Transverse colon (tissue), 4 donors: ENCODE measurements around the gene PCBD1. TPM values are rescaled to one million over a fixed set of nuclear protein-coding genes. Genes with fewer than 3 reads are reported as not detected.

ENCODE experiments used
- DNase-seq: peaks from one replicate; pipeline ENCODE4 v3.0.0-alpha.2; 2019
- H3K27ac ChIP-seq, 4 donors: fragments of 200-600 bp; sonication (generic); 2 replicates each; pipeline ENCODE4 v1.5.1; 2016 to 2018; ENCODE audit warnings: inconsistent platforms in 4 of 4
- H3K27me3 ChIP-seq: fragments of 200-600 bp; sonication (generic); 2 replicates; pipeline ENCODE4 v1.5.1; 2017; ENCODE audit warnings: inconsistent platforms
- H3K36me3 ChIP-seq, 4 donors: fragments of 200-600 bp; sonication (generic); 2 replicates each; pipeline ENCODE4 v1.5.1; 2017 to 2019; ENCODE audit warnings: inconsistent platforms in 4 of 4
- H3K4me1 ChIP-seq, 4 donors: fragments of 200-600 bp; sonication (generic); 2 replicates each; pipeline ENCODE4 v1.5.1; 2017 to 2020; ENCODE audit warnings: inconsistent platforms in 4 of 4
- H3K4me3 ChIP-seq, 4 donors: fragments of 200-600 bp; sonication (generic); 1 replicate in 1 of 4; 2 replicates in 3 of 4; pipeline versions ENCODE4 v1.5.1 to v1.6.1; 2017 to 2019; ENCODE audit warnings: inconsistent platforms in 4 of 4
- H3K9me3 ChIP-seq, 2 donors: fragments of 200-600 bp; sonication (generic); 2 replicates each; pipeline ENCODE4 v1.5.1; 2017 to 2019; ENCODE audit warnings: inconsistent platforms in 2 of 2
- CTCF ChIP-seq, 5 experiments: fragments of 200-600 bp in 3 of 5; fragments of 450-650 bp in 2 of 5; sonication (generic) in 3 of 5; IDR thresholded peaks; 1 replicate in 2 of 5; 2 replicates in 3 of 5; pipeline ENCODE4 v1.5.1; 2016 to 2017; ENCODE audit warnings: antibody characterized with exemption in 5 of 5, inconsistent platforms in 3 of 5, mild to moderate bottlenecking in 2 of 5, moderate library complexity in 1 of 5
- EP300 ChIP-seq: sonication (generic); formaldehyde crosslinking; IDR thresholded peaks from one replicate; pipeline ENCODE4 v1.6.1; 2017; ENCODE audit warnings: antibody characterized with exemption, low read depth
- POLR2A ChIP-seq: fragments of 450-650 bp; IDR thresholded peaks from one replicate; pipeline ENCODE4 v1.6.1; 2016; ENCODE audit warnings: antibody characterized with exemption, mild to moderate bottlenecking, moderate library complexity
- POLR2AphosphoS5 ChIP-seq, 3 donors: sonication (generic); formaldehyde crosslinking; IDR thresholded peaks; one replicate each; pipeline ENCODE4 v1.6.1; 2016; ENCODE audit warnings: antibody characterized with exemption in 3 of 3
- WGBS, 2 donors: methylation state at CpG; one replicate each; pipeline ENCODE4 v1.1.5; 2018; ENCODE audit warnings: low coverage in 1 of 2; 5-methylcytosine and 5-hydroxymethylcytosine counted together
- in situ Hi-C, 4 donors: fragments of 200-750 bp; cut with MboI; loops; one replicate each; pipeline versions ENCODE4 v1.15.0 to v1.15.1; 2017; ENCODE audit warnings: low sequenced_read_pairs in 3 of 4, low pct_ligation_motif_present in 1 of 4, low pct_unique_long_range_greater_than_20kb in 1 of 4
- intact Hi-C: fragments of 100-400 bp; cut with DNase I; formaldehyde crosslinking; loops from one replicate; pipeline ENCODE4 v1.15.1; 2023; ENCODE audit warnings: low total_unique reads
- total RNA-seq, 4 donors: library from RNA; depleted of rRNA; stranded (reverse); fragments of >200 nt; gene quantifications; one replicate each; pipeline ENCODE4 v1.1.0, GENCODE V29; 2016

PCBD1 gene
- total RNA-seq: 10 to 100 TPM; 21.7 to 69.6 (median 44.8) TPM

- peaks cover 0 to 8% (median 4%) of the 10 kb centered on the region in 4 donors for H3K36me3 ChIP-seq
- peak; percentile 86 for DNase-seq
- H3K4me3 ChIP-seq: peak within 1 kb of the TSS; percentile 73 to 87 (median 76)
- peak within 1 kb of the TSS; percentile 89 to 97 (median 94) for H3K27ac ChIP-seq
- WGBS, 2 donors: 1% methylated on average over 51 of the region's 85 CpGs; no CpG with 5 or more reads in 1 of the 2 donors
- in situ Hi-C loops: loop anchor here in 2 of 4 donors (10.0 to 25.0 kb wide), 2 partner anchors 73 to 351 kb away; partner anchors contain the start of gene SGPL1 (in 1 of the 2)
- no peaks in the 10 kb centered on the region for H3K27me3 ChIP-seq
- intact Hi-C loops: no loop called here
- H3K9me3 ChIP-seq: no peaks in the 10 kb centered on the region
- peaks cover 0 to 20% (median 16%) of the 10 kb centered on the region in 4 donors for H3K4me1 ChIP-seq
- TF ChIP-seq POLR2A: peak; percentile 40
- no peak for TF ChIP-seq EP300
- TF ChIP-seq POLR2AphosphoS5 (IDR thresholded peaks at IDR 0.05): peak; percentile 32 to 75 (median 47)
- no peak for TF ChIP-seq CTCF (IDR thresholded peaks at IDR 0.05)
Observed at GRCh38 chr10:70887804-70888800, at the start of gene PCBD1. TSS of gene PCBD1 (minus strand) at chr10:70888565. CDS start at chr10:70888533, 32 bp downstream.

- H3K36me3 ChIP-seq: no peaks in the 10 kb centered on the region
- intact Hi-C loops (no loop called here), in situ Hi-C loops (loop anchor here in 2 of 4 donors (10.0 to 25.0 kb wide), 3 partner anchors 250 to 347 kb away; no protein-coding TSS in a partner anchor)
- no peak for DNase-seq
- H3K9me3 ChIP-seq: no peaks in the 10 kb centered on the region
- no peak overlapping the region for H3K27ac ChIP-seq
- H3K4me3 ChIP-seq: no peak overlapping the region
- H3K4me1 ChIP-seq: peaks cover 0 to 5% (median 0%) of the 10 kb centered on the region in 4 donors
- H3K27me3 ChIP-seq: peaks cover 5% of the 10 kb centered on the region
- WGBS, 2 donors: 70% methylated on average over 7 of the region's 7 CpGs; no CpG with 5 or more reads in 1 of the 2 donors
- no peak for TF ChIP-seq CTCF (IDR thresholded peaks at IDR 0.05)
- TF ChIP-seq POLR2AphosphoS5 (IDR thresholded peaks at IDR 0.05): no peak
- TF ChIP-seq EP300: no peak
- no peak for TF ChIP-seq POLR2A
Observed at GRCh38 chr10:70937661-70938060, 49.3 kb upstream of the PCBD1 start.

GRCh38 chr10:70936111-70936510 is 47.7 kb upstream of the PCBD1 start:
- in situ Hi-C loops (loop anchor here in 2 of 4 donors (10.0 to 25.0 kb wide), 3 partner anchors 251 to 349 kb away; no protein-coding TSS in a partner anchor), intact Hi-C loops (no loop called here)
- WGBS, 2 donors: 79% methylated on average over 6 of the region's 6 CpGs; no CpG with 5 or more reads in 1 of the 2 donors
- H3K27ac ChIP-seq: no peak overlapping the region
- TF ChIP-seq EP300: no peak
- no peaks in the 10 kb centered on the region for H3K36me3 ChIP-seq
- DNase-seq: no peak
- H3K4me1 ChIP-seq: peaks cover 0 to 5% (median 0%) of the 10 kb centered on the region in 4 donors
- H3K4me3 ChIP-seq: no peak overlapping the region
- H3K27me3 ChIP-seq: peaks cover 12% of the 10 kb centered on the region
- H3K9me3 ChIP-seq: no peaks in the 10 kb centered on the region

- 61 to 82% methylated on average over 4 to 10 of the region's 10 CpGs for whole genome bisulfite sequencing, 2 donors
- in situ Hi-C loops: loop anchor here in 2 of 4 donors (10.0 to 25.0 kb wide), 3 partner anchors 252 to 349 kb away; no protein-coding TSS in a partner anchor
Observed at GRCh38 chr10:70935631-70936030, 47.3 kb upstream of the PCBD1 start.

More at GRCh38 chr10:70935631-70936030, 47.3 kb upstream of the PCBD1 start:
- DNase-seq: no peak
- intact Hi-C loops: no loop called here
- TF ChIP-seq POLR2AphosphoS5 (IDR thresholded peaks at IDR 0.05): no peak
- Histone ChIP-seq H3K36me3 (no peaks in the 10 kb centered on the region), H3K9me3 (no peaks in the 10 kb centered on the region), H3K4me3 (no peak overlapping the region), H3K4me1 (peaks cover 0 to 3% (median 0%) of the 10 kb centered on the region in 4 donors), H3K27ac (no peak overlapping the region), H3K27me3 (peaks cover 13% of the 10 kb centered on the region)
